HepG2 (cell line): Measurements from ENCODE around the gene SLC2A8. TPM values are rescaled to one million over a fixed set of nuclear protein-coding genes. Genes with fewer than 3 reads are reported as not detected.

ENCODE experiments used
- BORCS8-MEF2B ChIP-seq: sonication (generic); formaldehyde crosslinking; IDR thresholded peaks from 2 replicates; pipeline ENCODE4 v1.8.0; 2022; ENCODE audit warnings: mild to moderate bottlenecking, missing genetic modification reagents
- DNMT1 ChIP-seq: sonication (generic); formaldehyde crosslinking; IDR thresholded peaks from 2 replicates; pipeline ENCODE4 v1.5.1; 2020; ENCODE audit warnings: mild to moderate bottlenecking, missing genetic modification reagents
- HNRNPL ChIP-seq: fragments of 200-400 bp; formaldehyde crosslinking; IDR thresholded peaks from 2 replicates; pipeline ENCODE4 v1.6.1; 2017; ENCODE audit warnings: mild to moderate bottlenecking, low read depth, low read length
- KLF12 ChIP-seq: sonication (generic); formaldehyde crosslinking; IDR thresholded peaks from 2 replicates; pipeline ENCODE4 v1.4.0; 2020; ENCODE audit warnings: missing genetic modification reagents, borderline replicate concordance
- MAFF ChIP-seq: IDR thresholded peaks from 2 replicates; pipeline ENCODE4 v1.6.1; 2011; ENCODE audit warnings: low read depth, low read length, improper control_type of control experiment
- PHF21A ChIP-seq: sonication (generic); formaldehyde crosslinking; IDR thresholded peaks from 2 replicates; pipeline ENCODE4 v1.5.0; 2020; ENCODE audit warnings: mild to moderate bottlenecking, missing genetic modification reagents
- SP5 ChIP-seq: IDR thresholded peaks from 2 replicates; pipeline ENCODE4 v1.6.1; 2016; ENCODE audit warnings: low read depth, borderline replicate concordance
- ZFX ChIP-seq: sonication (generic); formaldehyde crosslinking; IDR thresholded peaks from 2 replicates; pipeline ENCODE4 v1.4.0; 2020; ENCODE audit warnings: mild to moderate bottlenecking, low read depth, missing genetic modification reagents, moderate library complexity
- ZNF207 ChIP-seq: fragments of 450-650 bp; IDR thresholded peaks from 2 replicates; pipeline ENCODE4 v1.6.1; 2016; ENCODE audit warnings: antibody characterized with exemption, borderline replicate concordance
- ZNF230 ChIP-seq: sonication (generic); formaldehyde crosslinking; IDR thresholded peaks from 2 replicates; pipeline ENCODE4 v1.4.0; 2020; ENCODE audit warnings: mild to moderate bottlenecking, missing genetic modification reagents
- ZNF333 ChIP-seq: sonication (generic); formaldehyde crosslinking; IDR thresholded peaks from 2 replicates; pipeline ENCODE4 v1.4.0; 2020; ENCODE audit warnings: mild to moderate bottlenecking, missing genetic modification reagents, borderline replicate concordance
- ZNF350 ChIP-seq: sonication (generic); formaldehyde crosslinking; IDR thresholded peaks from 2 replicates; pipeline ENCODE4 v1.4.0; 2020; ENCODE audit warnings: mild to moderate bottlenecking, low read depth, missing genetic modification reagents, borderline replicate concordance
- ZNF484 ChIP-seq: sonication (generic); formaldehyde crosslinking; IDR thresholded peaks from 2 replicates; pipeline ENCODE4 v1.5.1; 2020; ENCODE audit warnings: mild to moderate bottlenecking, low read depth, missing genetic modification reagents, borderline replicate concordance
- ZNF605 ChIP-seq: sonication (generic); formaldehyde crosslinking; IDR thresholded peaks from 2 replicates; pipeline ENCODE4 v1.8.0; 2022; ENCODE audit warnings: mild to moderate bottlenecking, missing genetic modification reagents
- polyA plus RNA-seq, 8 experiments: library from polyadenylated mRNA; depleted of rRNA in 3 of 8; stranded (reverse) in 7 of 8; unstranded in 1 of 8; fragments of >200 nt; fragmentation: Illumina TruSeq in 4 of 8; extraction: Trizol in 4 of 8; gene quantifications; 2 replicates each; pipeline versions ENCODE4 v1.2.1 to v1.2.3, GENCODE V29; 2011 to 2016; ENCODE audit warnings: low read depth in 4 of 8, missing spikeins in 1 of 8, mixed read lengths in 1 of 8; ENCODE audit not compliant: insufficient read depth in 1 of 8
- total RNA-seq, 5 experiments: library from RNA; depleted of rRNA; stranded (reverse); fragments of >200 nt; fragmentation: Illumina TruSeq; extraction: Trizol; gene quantifications; 2 replicates each; pipeline ENCODE4 v1.2.3, GENCODE V29; 2016; ENCODE audit warnings: low read depth in 1 of 5
- TF ChIP-seq, protein P1 (sequence below): sonication (generic); formaldehyde crosslinking; IDR thresholded peaks from 2 replicates; pipeline ENCODE4 v1.8.0; 2022; ENCODE audit warnings: missing genetic modification reagents, mild to moderate bottlenecking, borderline replicate concordance
- TF ChIP-seq, protein P2 (sequence below): sonication (generic); formaldehyde crosslinking; IDR thresholded peaks from 2 replicates; pipeline ENCODE4 v1.8.1; 2023; ENCODE audit warnings: mild to moderate bottlenecking, missing genetic modification reagents
- TF ChIP-seq, protein P3 (sequence below): sonication (generic); formaldehyde crosslinking; IDR thresholded peaks from 2 replicates; pipeline ENCODE4 v1.5.0; 2020; ENCODE audit warnings: missing genetic modification reagents
- TF ChIP-seq, protein P4 (sequence below), 2 experiments: fragments of 450-650 bp in 1 of 2; sonication (generic) in 1 of 2; formaldehyde crosslinking; IDR thresholded peaks; 2 replicates each; pipeline versions ENCODE4 v1.5.0 to v1.8.0; 2020 to 2022; ENCODE audit warnings: mild to moderate bottlenecking in 1 of 2, missing genetic modification reagents in 1 of 2
- TF ChIP-seq, protein P5 (sequence below): sonication (generic); formaldehyde crosslinking; IDR thresholded peaks from 2 replicates; pipeline ENCODE4 v1.9.0; 2021; ENCODE audit warnings: missing genetic modification reagents, borderline replicate concordance

SLC2A8 gene
- total and polyA plus RNA-seq, 2 of the 13 experiments (the other 11 are each of a cell fraction or from before 2014, with no cell fraction given): 22.6 to 48.6 TPM

DNA sequence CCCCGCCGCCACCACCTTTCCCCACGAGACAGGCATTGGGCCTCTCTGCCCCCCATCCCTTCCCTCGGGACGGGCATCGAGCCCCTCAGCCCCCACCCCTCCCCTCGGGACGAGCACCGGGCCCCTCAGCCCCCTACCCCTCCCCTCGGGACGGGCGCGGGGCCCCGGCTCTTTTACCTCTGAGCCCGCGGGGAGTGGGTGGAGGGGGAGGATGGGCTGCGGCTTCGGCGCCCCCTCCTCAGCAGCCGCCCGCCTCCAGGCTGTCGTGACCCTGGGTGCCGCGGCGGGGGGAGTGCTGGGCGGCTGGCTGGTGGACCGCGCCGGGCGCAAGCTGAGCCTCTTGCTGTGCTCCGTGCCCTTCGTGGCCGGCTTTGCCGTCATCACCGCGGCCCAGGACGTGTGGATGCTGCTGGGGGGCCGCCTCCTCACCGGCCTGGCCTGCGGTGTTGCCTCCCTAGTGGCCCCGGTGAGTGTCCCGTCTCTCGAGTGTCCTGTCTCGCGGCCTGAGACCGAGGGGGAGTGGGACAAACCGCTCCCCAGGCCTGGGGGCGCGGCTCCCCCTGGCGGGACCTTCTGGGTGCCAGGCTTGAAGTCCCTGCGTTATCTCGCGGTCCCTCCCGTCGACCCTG is 791 bp downstream of the SLC2A8 start (continued):
- TF ChIP-seq, protein P1, sequence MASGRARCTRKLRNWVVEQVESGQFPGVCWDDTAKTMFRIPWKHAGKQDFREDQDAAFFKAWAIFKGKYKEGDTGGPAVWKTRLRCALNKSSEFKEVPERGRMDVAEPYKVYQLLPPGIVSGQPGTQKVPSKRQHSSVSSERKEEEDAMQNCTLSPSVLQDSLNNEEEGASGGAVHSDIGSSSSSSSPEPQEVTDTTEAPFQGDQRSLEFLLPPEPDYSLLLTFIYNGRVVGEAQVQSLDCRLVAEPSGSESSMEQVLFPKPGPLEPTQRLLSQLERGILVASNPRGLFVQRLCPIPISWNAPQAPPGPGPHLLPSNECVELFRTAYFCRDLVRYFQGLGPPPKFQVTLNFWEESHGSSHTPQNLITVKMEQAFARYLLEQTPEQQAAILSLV (CRISPR knock-in tag): no peak; the same call in 1 of the 2 replicates
- TF ChIP-seq DNMT1 (CRISPR knock-in tag) (no peak), ZNF207 (no peak), BORCS8-MEF2B (CRISPR knock-in tag) (no peak), SP5 (no peak), MAFF (no peak), KLF12 (CRISPR knock-in tag) (no peak), ZNF333 (CRISPR knock-in tag) (no peak), ZNF484 (CRISPR knock-in tag) (no peak), PHF21A (no peak), ZNF350 (CRISPR knock-in tag) (no peak), ZNF605 (CRISPR knock-in tag) (no peak), HNRNPL (no peak), ZNF230 (CRISPR knock-in tag) (no peak), ZFX (CRISPR knock-in tag) (peak; percentile 29)
- TF ChIP-seq, protein P2, sequence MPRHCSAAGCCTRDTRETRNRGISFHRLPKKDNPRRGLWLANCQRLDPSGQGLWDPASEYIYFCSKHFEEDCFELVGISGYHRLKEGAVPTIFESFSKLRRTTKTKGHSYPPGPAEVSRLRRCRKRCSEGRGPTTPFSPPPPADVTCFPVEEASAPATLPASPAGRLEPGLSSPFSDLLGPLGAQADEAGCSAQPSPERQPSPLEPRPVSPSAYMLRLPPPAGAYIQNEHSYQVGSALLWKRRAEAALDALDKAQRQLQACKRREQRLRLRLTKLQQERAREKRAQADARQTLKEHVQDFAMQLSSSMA (CRISPR knock-in tag): no peak
- TF ChIP-seq, protein P3, sequence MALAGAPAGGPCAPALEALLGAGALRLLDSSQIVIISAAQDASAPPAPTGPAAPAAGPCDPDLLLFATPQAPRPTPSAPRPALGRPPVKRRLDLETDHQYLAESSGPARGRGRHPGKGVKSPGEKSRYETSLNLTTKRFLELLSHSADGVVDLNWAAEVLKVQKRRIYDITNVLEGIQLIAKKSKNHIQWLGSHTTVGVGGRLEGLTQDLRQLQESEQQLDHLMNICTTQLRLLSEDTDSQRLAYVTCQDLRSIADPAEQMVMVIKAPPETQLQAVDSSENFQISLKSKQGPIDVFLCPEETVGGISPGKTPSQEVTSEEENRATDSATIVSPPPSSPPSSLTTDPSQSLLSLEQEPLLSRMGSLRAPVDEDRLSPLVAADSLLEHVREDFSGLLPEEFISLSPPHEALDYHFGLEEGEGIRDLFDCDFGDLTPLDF (CRISPR knock-in tag): no peak
- TF ChIP-seq, protein P4, sequence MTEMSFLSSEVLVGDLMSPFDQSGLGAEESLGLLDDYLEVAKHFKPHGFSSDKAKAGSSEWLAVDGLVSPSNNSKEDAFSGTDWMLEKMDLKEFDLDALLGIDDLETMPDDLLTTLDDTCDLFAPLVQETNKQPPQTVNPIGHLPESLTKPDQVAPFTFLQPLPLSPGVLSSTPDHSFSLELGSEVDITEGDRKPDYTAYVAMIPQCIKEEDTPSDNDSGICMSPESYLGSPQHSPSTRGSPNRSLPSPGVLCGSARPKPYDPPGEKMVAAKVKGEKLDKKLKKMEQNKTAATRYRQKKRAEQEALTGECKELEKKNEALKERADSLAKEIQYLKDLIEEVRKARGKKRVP (CRISPR knock-in tag; IDR thresholded peaks at IDR 0.05): no peak
- TF ChIP-seq, protein P5, sequence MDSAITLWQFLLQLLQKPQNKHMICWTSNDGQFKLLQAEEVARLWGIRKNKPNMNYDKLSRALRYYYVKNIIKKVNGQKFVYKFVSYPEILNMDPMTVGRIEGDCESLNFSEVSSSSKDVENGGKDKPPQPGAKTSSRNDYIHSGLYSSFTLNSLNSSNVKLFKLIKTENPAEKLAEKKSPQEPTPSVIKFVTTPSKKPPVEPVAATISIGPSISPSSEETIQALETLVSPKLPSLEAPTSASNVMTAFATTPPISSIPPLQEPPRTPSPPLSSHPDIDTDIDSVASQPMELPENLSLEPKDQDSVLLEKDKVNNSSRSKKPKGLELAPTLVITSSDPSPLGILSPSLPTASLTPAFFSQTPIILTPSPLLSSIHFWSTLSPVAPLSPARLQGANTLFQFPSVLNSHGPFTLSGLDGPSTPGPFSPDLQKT (CRISPR knock-in tag): no peak
